Activated T-cell treated with anti-CD3 and anti-CD28 coated beads for 24 hours (primary cell): ENCODE data around the gene LLGL1.

Experiments used
- DNase-seq: peaks from one replicate; pipeline ENCODE4 v3.0.0-alpha.2; 2020; ENCODE audit warnings: low read depth

LLGL1 gene

GRCh38 chr17:18225121-18225641 is at the start of gene LLGL1:
LLGL1 (plus strand) TSS chr17:18225635; CDS start chr17:18225683, 48 bp downstream.
- DNase-seq, result peak; percentile 94

DNA sequence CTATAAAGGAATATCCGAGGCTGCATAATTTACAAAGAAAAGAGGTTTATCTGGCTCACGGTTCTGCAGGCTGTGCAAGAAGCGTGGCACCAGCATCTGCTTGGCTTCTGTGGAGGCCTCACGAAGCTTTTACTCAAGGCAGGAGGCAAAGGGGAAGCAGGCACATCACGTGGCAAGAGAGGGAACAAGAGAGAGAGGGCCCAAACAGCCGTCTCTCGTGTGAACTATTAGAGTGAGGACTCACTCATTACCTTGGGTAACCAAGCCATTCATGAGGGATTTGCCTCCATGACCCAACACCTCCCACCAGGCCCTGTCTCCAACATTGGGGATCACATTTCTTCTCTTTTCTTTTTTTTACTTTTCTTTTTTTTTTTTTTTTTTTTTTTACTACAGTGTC is 49.3 kb upstream of the LLGL1 start:
- no peak for DNase-seq

DNA sequence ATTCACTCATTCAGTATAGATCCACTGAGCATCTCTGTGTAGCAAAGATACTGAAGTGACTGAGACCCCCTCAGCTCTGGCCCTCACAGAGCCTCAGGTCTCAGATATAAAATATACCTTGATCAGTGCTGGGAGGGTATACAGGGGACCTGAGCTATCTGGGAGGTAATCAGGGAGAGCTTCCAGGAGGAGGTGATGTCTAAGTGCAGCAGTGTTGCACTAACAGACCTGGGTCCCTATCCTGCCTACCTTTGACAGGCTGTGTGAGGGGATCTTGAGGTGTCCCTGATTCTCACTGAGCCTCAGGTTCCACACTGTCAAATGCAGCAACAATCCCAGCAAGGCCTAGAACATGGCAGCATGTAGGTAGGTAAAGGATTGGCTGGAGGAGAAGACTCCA is 48.3 kb upstream of the LLGL1 start:
- DNase-seq, result no peak

GRCh38 chr17:18177722-18178121 is 47.7 kb upstream of the LLGL1 start:
- no peak for DNase-seq

GRCh38 chr17:18179196-18179595 is 46.2 kb upstream of the LLGL1 start:
- no peak for DNase-seq

DNA sequence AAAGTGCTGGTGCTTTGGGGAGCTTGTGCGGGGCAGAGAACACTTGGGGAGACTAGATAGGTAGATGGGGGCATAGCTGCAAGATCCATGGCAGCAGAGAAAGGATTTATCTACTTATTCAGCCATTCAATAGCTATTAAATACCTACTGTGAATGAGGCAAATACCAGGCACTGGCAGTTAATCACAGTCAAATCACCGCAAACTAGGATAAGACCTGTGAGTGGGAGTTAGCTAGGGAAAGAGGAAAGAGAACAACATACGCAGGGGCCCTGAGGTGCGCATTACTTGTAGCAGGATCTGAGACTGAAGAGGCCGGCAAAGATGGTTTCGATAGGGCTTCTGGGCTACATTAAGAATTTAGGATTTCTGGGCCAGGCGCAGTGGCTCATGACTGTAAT is 45.6 kb upstream of the LLGL1 start:
- DNase-seq, result no peak

- peak; percentile 50 for DNase-seq
These were observed 44.1 kb upstream of the LLGL1 start for GRCh38 chr17:18181358-18181757.

GRCh38 chr17:18182110-18182977 is 43.1 kb upstream of the LLGL1 start:
- DNase-seq, result no peak

DNA sequence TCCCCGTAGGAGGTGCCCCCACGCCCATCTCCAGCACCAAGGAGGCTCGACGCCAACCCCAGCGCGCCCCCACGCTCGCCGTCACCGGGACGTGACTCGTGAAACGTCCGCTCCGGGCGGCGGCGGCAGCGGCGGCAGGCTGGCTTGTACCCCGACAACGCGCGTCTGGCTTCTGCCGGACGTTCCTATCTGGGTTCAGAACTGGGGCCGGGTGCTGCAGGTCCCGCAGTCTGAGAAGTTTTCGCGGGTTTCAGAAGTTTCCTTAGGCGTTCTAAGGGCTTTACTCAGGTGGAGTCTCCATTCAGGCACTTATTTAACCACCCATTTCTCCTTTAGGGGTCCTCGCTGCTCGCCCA is 42.5 kb upstream of the LLGL1 start:
- peak; percentile 74 for DNase-seq

GRCh38 chr17:18183334-18184142 is 41.9 kb upstream of the LLGL1 start, which contains the start of gene ALKBH5:
ALKBH5 (plus strand) TSS chr17:18183828; CDS start chr17:18184244, 416 bp downstream.
- DNase-seq, result peak; percentile 95

DNA sequence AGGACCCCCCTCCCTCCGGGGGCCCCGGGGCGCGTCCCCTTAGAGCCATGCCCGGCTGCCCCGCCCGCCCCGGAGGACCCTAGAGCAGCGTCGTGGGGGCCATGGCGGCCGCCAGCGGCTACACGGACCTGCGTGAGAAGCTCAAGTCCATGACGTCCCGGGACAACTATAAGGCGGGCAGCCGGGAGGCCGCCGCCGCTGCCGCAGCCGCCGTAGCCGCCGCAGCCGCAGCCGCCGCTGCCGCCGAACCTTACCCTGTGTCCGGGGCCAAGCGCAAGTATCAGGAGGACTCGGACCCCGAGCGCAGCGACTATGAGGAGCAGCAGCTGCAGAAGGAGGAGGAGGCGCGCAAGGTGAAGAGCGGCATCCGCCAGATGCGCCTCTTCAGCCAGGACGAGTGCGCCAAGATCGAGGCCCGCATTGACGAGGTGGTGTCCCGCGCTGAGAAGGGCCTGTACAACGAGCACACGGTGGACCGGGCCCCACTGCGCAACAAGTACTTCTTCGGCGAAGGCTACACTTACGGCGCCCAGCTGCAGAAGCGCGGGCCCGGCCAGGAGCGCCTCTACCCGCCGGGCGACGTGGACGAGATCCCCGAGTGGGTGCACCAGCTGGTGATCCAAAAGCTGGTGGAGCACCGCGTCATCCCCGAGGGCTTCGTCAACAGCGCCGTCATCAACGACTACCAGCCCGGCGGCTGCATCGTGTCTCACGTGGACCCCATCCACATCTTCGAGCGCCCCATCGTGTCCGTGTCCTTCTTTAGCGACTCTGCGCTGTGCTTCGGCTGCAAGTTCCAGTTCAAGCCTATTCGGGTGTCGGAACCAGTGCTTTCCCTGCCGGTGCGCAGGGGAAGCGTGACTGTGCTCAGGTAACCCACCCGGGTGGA is 41.0 kb upstream of the LLGL1 start:
- DNase-seq, result peak; percentile 57

- DNase-seq, result no peak
These were observed 40.0 kb upstream of the LLGL1 start for GRCh38 chr17:18185391-18185790.

- no peak for DNase-seq
These were observed 39.4 kb upstream of the LLGL1 start for GRCh38 chr17:18185832-18186626.

- no peak for DNase-seq
These were observed 38.8 kb upstream of the LLGL1 start for GRCh38 chr17:18186627-18186982.

DNA sequence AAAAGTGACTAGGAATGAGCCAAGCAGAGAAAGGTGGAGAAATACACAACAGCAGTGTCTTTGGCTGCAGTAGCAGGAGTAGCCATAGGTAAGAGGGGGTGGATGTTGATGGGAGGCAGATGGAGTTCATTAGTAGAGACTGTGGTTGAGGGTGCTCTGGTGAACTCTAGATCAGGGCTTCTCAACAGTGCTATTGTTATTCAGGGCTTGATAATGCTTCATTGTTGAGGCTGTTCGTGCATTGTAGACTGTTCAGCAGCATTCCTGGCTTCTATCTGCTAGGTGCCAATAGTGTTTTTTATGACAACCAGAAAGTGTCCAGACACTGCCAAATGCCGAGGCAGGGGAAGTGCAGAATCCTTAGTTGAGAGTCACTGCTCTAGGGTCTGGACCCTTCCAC is 38.2 kb upstream of the LLGL1 start:
- DNase-seq, result no peak

DNA sequence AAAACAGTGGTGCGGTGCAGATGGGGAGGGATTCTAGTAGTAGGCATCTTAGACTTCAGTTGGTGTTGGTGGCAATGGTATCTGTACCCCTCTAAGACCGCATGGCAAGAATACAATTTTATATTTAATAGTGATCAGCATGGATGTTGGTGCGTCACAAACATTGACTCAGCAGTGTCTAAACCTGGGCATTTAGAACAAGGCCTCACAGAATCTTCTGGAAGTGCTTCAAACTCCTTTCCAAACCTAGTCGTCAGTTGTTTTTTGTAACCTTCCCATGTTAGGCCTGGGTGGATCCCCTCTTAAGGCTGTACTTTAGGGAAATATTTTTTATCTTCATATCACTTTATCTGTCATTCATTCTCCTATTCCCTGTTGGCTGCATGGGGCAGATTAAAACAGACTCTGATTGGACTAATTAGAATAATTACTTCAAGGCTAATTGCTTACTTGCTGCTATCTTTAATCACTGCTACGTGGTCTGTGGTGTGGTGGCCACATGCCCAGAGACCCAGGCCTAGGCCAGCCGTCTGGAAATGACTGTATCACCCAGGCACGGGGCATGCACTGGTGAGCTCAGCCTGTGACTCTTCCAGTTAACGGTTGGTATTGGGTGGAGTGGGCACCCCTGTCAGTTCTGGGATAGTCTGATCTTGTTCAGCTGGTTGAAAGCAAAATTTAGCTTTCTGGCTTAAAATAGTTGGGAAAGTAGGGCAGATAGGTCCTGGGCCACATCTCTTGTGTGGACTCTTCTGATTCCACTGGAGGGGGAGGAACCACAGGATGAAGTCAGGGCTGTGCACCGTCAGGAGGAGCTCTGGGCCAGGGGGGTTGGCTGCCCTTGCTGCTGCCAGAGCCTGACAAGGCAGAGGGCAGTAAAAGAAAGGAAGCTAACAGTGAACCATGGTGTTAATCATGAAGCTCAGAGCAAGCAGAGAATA is 37.3 kb upstream of the LLGL1 start:
- no peak for DNase-seq

DNA sequence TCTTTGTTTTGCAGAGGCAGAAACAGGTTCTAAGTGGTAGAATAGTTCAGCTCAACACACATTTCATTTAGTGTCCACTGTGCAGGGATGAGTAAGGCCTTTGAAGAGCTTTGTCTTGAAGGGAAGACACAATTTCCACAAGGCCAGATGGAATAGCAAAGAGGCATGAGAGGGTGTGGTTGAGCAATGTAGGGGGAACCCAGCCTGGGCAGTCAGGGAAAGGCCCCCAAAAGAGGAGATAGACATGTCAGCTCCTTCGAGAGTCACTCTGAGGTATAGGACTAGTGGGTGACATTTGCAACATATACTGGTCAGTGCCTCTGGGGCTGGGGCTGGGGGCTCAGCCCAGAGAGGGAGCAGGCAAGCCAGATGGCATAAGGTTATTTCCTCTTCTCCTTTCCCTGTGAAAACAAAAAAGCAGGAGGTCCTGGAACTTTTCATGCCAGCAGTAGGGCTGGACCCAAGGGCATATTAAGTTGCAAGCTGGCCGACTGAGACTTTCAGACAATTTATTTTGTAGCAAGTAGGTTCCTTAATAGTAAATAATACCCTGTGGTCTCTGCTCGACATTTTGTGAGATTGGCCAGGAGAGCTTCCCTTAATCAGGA is 34.7 kb upstream of the LLGL1 start:
- no peak for DNase-seq

GRCh38 chr17:18191236-18191667 is 34.2 kb upstream of the LLGL1 start:
- DNase-seq, result no peak

DNA sequence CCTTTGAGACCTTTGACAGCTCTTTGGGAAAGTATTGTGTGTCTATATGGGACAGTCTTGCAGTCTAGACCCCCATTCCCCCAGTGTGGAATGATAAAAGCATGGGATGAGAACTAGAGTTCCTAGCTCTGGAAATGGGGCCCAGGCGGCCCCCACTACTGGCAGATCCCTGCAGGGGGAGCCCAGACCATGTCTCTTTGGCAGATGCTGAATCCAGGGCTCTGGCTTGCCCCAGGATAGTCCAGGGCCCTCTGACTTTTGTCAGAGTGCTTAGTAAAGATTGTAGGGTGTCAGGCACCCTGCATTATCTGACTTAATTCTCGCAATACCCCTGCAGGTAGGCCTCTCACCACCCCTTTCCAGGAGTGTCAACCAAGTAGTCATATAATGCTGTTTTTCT is 33.5 kb upstream of the LLGL1 start:
- DNase-seq, result no peak

DNA sequence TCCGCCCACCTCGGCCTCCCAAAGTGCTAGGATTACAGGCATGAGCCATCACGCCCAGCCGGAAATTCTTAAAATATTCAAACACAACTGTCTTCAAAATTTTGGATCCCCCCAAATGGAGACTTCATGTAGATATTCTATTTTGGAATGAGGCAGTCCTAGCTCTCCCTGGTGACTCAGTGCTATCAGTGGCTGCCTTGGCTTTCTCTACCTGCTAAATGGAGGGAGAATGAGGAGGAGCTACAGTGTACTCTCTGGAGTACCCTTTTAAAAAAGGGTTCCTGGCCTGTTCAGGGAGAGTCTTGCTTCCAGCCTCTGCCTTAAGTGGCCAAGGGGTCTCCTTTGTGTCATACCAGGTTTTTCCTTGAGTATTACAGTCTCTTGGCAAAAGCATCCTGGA is 31.0 kb upstream of the LLGL1 start:
- DNase-seq, result no peak
